ENCODE measurements around the gene SLC51B.

SLC51B gene

DNA sequence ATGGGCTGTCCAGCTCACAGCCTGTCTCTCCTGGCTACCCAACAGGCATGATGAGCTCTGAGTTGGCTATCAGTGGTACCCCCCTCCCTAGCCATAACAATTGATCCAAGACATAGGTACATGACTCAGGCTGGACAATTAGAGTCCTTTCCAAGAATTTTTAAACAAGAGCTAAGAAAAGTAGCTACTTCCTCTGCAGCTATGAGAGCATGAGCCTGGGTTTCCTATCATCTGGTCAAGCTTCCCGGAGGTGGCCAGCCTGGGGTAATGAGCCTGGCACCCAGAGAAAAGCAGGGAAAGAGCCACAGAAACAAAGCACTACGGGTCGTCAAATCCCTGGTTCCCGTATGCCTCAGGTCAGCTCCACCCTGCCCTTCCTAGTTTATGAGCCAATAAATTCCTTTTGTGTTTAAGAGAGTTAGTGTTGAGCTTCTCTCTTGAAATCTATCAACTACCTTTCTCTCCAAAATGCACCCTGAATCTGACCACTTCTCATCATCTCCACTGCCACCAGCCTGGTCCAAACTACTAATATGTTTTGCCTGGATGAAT, 2.3 kb upstream of the SLC51B start:
- DNase-seq: no peak

DNA sequence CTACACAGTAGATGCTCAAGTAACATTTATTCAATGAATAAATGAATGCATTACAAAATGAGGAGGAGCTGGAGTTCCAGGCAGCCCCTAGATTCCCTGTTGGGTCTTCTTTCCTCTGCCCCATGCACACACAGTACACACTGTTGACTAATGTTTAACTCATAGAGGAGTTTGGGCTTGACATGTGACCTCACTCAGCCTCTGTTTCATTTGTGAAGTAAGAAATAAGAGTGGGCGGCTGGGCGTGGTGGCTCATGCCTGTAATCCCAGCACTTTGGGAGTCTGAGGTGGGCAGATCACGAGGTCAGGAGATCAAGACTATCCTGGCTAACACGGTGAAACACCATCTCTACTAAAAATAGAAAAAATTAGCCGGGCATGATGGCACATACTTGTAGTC, 969 bp upstream of the SLC51B start:
- peak; percentile 47 to 82 (median 75) for DNase-seq

DNA sequence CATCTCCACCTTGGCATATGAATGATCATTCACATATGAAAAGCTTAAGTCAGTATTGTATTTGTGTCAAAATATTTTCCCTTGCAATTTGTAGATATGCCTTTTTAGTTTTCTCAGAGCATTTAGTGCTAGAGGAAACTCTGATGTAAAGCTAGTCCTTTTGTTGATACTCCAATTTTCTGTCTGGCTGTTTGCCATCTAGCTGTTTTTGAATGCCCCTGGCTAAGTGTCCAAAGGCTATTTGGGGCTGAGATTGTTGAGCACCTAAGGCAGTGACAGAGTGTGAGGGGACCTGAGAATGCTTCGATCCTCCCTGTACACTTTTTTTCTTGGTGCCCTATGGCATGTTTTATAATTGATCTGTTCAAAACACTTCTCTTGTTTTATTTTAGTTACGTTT, 3.1 kb downstream of the SLC51B start:
- DNase-seq: no peak

DNA sequence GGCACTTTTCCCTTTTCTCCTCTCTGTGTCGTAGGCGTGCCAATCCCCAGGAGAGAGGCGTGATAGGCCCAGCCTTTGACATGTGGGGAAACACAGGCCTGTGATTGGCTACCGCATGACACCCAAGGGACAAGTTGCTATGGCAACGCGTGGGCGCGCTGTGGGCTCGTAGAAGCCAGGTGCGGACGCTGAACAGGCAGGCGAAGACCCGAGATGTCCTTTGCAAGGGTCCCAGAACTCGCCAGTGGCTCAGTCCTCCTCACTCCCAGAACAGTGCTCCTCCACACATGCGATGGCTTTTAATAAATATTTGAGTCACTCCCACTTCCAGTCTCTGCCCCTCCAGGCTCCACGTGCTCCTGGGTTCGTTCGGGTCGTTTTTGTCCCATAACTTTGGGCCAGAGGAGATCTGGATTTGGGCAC, 4.2 kb downstream of the SLC51B start:
- peak; percentile 86 to 94 (median 92) for DNase-seq

DNA sequence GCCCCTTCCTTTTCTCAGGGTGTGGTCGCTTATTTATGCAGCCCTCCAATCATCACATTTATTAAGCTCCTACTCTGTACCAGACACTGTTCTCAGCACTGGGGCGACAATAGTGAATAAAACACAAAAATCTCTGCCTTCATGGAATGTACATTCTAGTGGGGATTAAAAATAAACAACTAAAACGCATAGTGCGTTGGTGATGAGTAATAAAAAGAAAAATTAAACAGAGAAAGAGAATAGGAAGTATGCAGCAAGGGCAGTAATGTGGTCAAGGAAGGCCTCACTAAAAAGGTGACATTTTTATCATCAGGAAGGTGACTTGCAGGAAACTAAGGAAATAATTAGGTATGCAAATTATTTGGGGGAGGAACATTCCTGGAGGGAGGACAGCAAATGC, 5.1 kb downstream of the SLC51B start:
- no peak for DNase-seq

DNA sequence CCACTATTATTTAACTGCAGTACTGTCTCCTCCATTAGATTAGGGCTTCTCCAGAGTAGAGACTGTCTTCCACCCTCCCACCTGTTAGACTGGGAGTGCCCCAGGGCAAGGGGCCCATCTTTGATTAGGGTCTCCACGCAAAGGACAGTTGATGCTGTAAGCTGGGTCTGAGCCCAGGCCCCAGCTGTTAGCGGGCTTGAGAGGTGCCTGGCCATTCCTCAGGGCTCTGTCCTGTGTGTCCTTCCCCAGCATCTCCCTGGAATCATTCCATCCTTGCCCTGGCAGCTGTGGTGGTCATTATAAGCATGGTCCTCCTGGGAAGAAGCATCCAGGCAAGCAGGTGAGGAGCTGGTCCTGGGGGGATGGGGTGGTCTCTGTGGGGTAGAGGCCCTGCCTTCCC, 6.1 kb downstream of the SLC51B start:
- DNase-seq: no peak

DNA sequence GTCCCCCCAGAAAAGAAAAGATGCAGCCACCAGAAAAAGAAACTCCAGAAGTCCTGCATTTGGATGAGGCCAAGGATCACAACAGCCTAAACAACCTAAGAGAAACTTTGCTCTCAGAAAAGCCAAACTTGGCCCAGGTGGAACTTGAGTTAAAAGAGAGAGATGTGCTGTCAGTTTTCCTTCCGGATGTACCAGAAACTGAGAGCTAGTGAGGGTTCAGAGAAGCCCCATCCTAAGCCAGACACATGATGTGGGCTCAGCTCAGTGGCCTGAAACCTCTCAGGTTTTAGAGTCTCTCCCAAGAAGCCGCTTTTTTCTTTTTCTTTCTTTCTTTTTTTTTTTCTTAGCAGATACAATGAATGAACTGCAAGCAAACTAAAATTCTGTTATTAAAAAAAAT, 7.8 kb downstream of the SLC51B start:
- DNase-seq: no peak

DNA sequence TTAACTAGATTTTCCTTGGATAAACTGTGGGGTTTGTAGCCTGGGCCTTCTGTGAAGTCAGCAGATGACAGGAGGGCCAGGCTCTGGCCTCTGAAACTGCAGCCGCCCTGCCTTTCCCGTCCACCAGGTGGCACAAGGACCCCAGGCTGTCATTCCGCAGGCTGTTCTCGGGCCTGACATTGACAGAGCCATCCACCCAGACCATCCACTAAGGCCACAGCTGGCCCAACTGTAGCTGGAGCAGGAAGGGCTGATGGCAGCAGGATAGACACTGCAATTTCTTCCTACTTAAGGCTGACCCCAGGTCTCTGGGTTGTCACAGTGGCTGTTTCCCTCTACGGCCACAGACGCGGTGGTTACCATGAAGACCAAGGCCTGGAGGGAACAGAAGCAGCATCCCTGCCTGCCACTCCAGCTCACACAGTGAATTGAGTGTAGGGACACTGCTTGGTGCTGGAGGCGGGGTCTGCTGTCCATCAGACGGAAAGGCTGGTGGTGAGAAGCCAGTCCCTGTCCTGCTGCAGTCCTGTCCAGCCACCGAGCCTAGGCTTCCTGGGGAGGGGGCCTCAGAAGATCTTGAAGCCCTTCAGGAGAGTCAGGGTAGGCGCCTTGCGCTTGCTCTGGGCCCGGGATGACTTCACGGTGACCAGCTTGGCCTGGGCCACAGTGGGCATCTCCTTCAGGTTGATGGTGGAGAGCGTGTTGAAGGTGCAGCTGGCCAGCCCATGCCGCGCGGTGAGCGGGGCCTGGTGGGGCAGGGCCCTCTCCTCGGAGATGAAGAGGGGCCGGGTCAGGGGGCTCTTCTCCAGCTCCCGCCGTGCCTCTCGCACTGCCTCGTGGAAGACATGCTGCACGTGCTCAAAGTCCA, 9.4 kb downstream of the SLC51B start:
- DNase-seq: peak; percentile 74 to 85 (median 82)

DNA sequence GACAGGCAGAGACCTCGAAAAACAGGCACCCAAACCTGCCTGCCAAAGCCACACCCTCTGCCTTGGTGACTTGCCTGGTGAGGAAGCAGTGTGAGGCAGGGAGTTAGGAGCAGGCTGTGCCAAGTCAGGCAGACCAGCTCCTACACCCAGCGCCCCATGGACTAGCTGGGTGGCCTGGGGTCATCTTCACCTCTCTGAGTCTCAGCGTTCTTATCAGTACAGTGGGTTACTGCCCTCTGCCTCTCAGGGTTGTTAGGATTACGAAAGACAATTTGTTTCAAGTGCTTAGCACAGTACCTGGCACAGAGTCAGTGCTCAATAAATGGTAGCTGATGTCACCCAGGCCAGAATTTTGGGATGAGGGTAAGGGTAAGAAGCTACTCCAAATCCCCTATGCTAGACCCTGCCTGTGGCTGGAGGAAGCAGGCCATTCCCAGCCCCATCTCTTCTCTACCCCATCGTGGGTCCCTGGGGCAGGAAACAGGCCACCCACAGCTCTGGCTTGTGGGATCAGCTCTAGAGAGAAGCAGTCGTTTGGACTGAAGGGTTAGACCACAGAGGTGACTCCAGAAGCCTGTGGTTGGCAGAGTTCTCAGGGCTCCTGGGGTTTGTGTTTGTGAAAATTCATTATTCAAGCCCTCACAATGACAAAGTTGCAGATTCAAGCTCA, 10.1 kb downstream of the SLC51B start:
- peak in 1 of 4 experiments; percentile 17 for DNase-seq

DNA sequence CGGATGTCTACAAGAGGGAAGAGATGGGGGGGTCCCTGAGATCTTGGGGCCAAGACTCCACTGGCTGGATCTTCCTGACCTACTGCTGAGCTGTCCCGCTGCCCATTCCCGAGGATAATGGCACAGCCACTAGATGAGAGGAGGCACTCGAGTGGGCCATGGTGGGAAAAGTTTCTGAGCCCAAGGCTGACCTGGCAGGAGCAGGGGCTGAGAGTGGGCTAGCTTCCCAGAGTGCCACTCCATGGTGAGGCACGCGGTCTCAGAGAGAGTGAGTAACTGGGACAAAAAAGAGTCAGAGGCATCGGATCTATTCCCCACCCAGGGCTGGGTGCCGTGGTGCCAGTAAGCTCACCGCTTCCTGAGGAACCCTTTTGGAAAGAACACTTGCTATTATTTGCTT, 10.9 kb downstream of the SLC51B start:
- no peak for DNase-seq

DNA sequence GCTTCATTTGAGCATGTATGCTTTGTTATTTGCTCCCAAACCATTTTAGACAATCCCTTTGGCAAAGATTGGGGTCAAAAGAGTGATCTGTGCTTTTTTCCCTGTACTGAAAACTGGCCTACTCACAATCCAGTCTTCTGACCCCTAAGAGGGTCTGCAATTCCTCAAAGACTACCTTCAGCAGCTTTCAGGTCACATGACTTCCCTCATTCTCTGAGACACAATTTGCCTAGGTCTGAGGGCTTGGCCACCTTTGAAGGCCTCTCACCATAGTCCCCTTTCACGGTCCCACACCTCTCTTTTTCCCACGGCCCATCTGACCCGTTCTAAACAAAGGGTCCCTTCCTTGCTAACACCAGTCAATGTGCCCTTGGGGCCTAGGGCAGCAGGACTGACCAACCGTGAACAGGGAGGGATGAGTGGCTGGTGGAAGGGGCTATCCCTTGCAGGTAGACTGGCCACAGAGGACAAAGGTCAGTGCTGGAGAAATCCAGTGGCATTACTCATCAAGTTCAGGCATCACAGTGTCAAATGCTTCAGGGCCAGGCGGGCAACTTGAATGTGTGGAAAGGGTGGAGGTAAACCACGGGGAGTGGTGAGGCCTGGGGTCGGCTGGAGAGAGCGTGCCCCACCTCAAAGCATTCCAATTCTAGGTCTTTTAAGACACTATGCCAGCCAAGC, 11.8 kb downstream of the SLC51B start:
- DNase-seq: no peak

DNA sequence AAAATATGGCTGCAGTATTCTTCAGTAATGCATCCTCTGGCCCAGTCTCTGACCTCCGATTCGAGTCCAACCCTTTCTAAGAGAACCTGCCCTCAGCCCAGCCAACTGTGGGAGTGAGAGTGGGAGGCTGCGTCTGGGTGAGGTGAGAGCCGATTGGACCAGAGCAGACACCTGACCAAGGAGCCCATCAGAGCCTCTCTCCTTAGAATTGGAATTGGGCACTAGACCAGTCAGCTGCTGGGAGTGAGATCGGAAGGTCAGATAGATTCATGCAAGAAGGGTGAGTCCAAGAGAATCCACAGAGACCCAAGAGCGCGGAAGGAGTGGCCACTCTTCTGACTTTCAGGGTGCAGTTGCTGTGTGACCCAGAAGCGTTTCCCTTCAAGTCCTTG, 12.4 kb downstream of the SLC51B start:
- no peak for DNase-seq

DNA sequence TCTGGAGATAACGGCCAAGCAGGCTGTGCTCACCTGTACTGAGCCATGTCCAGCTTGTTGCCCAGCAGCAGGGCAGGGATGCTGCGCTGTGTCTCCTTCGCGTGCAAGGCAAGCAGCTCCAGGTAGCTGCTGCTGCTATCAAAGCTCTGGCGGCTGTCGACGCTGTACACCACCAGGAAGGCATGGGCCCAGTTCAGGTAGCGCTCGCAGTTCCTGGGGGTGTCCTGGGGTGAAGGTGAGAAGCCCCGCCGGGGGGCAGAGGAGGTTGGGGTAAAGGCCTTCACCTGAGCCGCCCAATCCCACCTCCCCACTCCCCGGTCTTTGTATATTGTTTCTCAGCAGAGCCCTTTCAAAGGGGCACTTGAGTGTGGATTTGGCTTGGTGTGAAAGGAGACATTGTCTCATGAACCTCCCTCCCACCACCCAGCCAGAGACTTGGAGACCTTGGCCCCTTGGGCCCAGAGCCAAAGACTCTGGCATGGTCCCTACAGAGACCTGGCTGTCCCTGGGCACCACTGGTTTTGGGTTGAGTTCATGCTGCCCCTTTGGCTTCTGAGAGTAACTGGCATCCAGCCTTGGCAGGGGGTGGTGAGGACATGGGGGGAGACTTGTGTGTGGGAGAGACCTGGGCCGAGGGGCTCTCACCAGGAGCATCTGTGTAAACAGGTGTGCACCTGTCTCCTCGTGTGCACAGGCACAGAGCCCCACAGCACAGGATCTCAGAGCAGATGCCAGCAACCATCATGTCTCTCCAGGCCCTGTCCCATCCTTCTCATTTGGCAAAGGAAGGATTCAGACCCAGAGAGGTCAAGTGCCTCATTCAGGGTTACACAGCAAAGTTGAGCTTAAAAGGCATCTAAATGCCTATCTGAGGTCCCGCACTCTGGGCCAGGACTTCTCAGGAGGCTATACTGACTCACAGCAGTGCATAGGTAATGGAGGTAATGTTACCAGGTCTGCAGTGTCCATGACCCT, 13.5 kb downstream of the SLC51B start:
- no peak for DNase-seq

DNA sequence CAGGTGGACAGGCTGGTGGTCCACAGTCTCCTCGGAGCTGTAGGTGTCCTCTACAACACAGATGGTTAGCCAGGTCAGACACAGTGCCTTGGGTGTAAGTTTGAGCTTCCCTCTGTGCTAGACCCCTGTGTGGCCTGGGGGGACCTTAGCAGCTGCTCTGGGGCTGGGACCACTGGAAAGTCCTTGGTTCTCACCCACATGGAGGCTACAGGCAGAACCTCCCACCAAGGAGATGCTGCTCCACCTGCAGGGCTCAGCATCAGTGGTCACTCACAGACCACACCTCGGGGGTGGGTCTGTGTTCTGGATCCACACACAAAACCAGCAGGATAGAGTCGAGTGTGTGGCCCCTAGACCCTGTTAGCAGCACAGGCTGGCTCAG, 14.2 kb downstream of the SLC51B start:
- DNase-seq: no peak

DNA sequence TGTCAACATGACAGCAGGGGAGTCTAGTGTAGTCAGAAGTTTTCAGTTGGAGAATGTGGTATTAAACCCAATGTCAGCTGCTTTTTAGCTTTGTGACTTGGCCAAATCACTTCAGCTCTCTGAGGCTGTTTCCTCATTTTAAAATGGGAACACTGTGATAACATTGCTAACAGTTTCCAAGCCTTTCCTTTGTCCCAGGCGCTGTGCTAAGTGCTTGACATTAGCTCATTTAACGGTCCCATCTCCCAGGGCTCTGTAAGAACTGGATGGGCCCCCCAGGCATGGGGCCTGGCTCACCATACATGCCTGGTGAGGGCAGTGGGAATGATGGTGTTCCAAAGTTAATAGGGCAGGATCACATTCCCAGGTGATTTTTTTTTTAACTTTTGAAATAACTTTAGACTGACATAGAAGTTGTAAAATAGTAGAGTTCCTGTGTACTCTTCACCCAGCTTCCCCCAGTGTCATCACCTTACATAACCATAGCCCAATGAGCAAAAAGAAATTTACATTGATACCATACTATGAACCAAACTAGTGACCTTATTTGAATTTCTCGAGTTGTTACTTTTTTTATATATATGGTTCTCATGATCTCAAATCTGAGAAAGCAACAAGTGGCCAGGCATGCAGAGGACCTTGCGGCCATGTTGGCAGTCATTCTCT, 14.9 kb downstream of the SLC51B start:
- peak; percentile 19 to 55 (median 44) for DNase-seq

DNA sequence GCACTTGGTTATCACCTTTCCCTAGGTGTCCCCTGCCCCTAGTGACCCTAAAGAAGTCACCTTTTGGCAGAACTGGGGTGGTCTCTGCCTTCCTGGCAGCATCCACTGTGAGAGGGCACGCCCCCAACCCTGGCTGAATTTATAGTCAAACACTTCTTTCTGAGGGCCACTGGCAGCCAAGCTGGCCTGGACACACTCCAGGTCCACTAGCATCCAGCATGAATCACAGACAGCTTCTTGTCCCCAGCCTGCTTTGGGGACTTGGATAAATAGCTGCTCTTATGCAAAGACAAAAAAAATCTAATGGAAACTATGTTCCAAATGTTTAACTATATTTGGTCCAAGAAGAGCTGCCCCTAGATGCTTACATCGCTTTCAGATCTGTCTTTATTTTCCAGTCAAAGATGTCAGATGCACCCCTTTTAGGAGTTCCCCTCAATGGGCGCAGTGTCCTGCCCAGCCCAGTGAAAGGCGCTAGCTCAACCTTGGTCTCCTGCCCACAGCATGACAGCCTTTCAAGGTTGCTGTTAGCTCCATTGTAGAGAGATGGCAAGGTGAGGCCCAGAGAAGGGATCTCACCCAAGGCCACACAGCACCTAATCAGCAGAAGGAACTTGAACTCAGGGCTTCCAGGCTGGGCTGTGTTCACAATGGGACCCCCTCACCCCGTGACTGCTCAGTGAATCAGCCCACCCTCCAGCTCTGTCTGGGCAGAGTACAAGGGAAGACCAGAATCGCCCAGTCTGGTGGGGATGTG, 15.6 kb downstream of the SLC51B start:
- no peak for DNase-seq

DNA sequence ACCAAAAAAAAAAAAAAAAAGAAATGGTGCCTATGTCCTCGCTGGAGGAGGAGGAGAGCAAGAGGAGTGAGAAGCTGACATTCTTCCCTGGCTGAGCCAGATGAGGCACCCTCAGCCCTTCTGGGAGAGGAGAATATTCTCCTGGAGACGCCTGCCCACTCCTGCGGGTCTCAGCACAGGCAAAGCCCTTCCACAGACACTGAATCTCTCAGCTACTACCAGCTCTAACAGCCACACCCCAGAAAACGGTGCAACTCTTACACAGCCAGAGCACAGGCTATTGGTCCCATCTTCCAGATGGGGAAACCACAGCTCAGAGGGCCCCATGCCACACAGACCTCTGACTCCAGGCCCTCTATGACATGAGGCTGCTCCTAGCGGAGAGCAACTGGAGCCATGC, 16.9 kb downstream of the SLC51B start:
- DNase-seq: no peak

DNA sequence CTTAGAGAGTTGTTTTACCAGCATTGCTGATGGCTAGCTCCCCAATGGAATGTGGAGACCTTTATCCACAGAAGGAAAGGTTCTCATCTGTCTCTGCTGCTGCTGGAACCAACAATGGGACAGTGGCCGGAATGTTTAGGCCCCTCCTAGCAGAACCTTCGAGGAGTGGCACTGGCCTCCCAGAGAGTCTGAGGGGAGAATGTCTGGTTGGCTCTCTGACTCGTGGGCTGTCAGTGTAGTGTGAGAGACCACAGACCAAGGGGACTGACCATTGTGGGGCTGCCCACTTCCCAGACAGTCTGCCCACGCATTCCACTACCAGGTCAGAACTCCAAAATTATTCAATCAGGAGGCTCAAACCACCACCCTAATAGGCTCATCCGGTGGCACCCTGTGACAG, 17.5 kb downstream of the SLC51B start:
- no peak for DNase-seq

DNA sequence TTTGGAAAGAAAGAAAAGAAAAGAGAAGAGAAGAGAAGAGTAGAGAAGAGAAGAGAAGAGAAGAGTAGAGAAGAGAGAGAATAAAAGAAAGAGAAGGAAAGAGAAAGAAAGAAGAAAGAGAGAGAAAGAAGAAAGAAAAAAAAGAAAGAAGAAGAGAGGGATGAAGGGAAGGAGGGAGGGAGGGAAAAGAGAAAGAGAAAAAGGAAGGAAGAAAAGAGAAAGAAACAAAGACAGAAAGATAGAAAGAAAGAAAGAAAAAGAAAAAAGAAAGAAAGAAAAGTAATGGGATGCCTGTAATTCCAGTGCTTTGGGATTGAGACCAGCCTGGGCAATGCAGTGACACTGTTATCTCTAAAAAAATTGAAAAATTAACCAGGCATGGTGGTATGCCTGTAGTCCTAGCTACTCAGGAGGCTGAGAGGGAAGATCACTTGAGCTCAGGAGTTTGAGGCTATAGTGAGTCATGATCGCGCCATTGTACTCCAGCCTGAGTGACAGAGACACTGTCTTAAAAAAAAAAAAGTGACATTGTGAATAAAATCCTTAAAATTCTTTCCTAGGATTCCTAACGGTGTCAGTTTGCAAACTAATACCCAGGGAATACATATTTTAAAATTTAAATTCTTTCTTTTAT, 20.9 kb downstream of the SLC51B start:
- DNase-seq: no peak

DNA sequence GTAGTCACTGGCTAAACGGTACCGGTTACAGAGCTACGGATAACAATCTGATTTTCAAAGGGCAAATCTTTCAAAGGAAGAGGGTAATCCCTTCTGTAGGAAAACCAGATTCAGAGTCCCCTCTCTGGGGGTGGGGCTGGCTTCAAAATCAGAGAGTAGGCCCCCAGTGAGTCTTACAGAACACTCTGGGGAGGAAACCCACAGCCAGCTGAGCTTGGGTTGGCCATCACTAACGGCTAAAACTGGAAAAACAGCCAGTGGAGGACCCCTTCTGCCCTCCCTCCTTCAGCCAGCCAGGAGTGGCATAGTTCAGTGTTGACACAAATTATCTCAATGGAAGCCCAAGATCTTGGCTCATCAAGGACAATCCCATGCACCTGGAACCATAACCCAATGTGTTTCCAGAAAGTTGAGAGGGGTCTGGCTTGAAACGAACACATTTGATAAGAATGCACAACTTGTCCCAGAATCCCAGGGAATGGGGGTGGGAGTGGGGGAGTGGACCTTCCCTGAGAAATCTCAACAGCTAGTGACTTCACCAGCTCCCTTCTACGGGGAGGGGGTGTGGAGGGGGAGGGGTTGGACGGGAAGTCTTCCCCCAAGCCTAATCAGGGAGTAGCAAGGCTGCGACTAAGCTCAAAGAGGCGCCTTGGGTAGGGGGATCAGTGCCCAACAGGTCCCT, 21.6 kb downstream of the SLC51B start:
- no peak for DNase-seq
